HG03064 (cell line): ENCODE results near the gene GABRA5.
"Not testable (repeated sequence)": the region's sequence is repeated elsewhere in the genome, so short reads cannot be mapped to it uniquely, and the experiment has no call there.

ENCODE experiments used
- ATAC-seq: cut with Tn5 transposase; IDR thresholded peaks from one replicate; pipeline ENCODE4 v1.9.1; 2021; ENCODE audit warnings: low read depth; ENCODE audit not compliant: unreplicated experiment

GABRA5 gene

DNA sequence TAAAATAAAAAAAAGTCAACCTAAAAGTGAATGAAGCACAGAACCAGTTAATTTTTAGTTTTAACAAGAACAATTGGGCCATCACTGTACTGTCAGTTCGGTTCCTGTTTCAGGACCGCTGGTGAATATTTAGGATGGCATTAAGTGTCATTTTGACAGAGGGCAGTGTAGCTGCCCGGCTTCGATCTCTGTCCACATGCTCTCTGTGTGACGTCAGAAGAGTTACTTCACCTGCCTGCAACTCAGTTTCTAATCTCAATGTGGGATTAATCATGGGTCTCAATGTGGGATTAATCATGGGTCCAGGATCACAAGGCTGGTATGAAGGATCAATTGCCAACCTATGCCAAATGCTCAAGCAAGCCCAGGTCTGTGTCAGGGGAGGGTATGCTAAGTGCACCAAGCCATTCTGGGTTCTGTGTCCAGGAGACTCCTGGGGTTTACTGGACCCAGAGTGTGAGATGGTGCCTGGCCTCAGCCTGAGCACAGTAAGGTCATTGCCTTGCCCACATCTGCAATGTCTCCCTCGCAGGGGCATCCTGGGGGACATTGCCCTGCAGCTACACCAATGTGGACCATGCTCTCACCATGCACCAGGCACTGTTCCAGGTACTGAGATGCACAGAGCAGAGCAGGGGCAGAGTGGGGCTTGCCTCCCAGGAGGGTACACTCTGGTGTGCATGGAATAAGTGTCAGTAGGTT, 8.1 kb downstream of the GABRA5 start:
- ATAC-seq: no peak

DNA sequence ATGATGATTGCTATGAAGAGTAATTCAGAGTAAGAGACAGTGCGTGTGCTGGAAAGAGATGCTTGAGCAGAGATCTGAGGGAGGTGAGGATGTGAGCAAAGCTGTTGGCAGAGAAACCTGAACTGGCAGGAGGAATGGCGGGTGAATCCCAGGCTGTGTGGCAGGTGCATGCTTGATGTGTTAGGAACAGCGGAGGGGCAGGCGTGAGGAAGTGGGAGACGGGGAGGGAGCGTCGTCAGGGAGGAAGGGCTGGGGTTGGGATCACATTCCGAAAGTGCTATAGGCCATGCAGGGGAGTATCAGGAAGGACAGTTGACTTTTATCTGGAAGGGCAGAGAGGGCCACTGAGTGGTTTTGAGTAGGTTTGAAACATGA, 8.6 kb downstream of the GABRA5 start:
- ATAC-seq: no peak

DNA sequence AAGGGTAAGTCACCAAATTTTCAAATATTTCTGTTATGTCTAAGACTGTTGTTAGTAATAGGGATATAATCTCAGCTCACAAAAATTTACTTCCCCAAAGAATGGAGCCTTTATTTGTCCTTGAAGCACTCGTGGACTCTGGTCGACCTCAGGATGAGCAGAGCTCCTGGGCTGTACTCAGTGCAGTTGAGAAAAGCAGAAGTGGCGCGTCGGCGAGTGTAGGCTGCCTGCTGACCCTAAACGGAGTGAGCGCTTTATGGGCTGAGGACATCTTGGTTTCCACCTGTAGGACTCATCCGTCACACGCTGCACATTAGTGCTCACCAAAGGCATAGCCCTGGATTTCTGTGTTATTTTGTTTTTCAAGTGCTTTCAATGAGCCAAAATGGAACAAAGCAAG, 11.0 kb downstream of the GABRA5 start:
- no peak for ATAC-seq

DNA sequence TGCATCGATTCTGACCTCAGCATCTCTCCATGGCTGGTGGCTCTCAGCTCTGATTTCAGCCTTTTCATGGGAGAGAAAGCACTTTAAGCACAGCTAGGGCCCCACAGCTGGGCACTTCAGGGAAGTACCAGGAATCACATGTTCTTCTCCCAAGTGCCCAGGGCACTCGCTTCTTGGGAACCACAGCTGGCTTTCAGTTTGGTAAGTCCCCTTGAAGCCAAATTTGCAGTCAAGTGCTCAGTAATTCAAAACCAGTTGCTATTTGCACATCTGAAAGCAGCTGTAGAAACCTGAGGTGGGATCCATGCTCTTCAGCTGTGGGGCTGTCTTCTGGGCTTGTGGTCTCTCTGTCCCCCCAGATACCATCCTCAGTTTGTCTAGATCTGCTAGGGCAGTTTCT, 12.8 kb downstream of the GABRA5 start:
- ATAC-seq: no peak

DNA sequence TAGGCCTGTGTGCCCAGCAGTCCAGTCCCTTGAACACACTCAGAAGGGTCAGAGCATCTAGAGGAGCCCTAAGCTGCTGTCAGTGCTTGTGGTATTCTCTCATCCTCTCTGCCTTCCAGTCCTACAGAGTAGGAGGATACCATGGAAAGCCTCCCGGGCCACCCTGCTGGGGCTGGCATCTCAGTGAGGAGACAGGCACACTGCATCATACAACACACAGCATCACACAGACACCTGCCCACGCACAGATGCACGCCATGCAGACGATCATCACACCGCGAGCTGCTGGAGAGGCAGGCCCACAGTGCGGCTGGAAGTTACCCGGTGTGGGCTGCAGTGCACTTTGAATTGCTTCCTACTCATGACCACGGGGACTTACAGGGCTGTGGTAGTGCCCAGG, 15.2 kb downstream of the GABRA5 start:
- no peak for ATAC-seq

DNA sequence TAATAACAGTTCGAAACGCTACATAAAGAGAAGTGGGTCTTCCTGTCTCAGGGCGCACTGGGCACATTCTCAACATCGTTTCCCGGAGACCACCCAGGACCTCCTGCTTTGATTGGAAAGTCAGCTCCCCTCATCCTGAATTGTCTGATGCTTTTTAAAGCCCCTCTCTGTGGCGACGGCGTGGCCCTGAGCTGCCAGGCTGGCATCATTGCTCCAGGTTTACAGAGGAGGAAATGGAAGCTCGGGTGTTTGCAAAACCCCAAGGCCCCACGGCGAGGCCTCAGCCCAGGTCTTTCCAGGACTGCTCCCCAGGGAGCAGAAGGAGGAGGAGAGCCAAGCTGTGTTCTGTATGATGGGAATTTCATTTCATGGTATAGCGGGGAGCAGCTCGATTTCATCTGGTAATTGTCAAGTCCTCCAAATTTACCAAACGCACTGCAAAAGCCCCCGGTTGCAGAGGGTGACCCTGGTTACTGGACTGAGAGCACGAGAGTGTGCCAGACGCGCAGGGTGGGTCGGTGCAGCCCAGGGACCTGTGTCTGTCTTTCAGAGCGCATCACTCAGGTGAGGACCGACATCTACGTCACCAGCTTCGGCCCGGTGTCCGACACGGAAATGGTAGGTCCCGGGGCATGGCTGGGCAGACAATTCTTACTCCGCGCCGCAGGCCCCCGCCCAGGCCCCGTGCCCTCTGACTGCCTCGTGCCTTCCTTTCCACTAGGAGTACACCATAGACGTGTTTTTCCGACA, 15.9 kb downstream of the GABRA5 start:
- no peak for ATAC-seq

DNA sequence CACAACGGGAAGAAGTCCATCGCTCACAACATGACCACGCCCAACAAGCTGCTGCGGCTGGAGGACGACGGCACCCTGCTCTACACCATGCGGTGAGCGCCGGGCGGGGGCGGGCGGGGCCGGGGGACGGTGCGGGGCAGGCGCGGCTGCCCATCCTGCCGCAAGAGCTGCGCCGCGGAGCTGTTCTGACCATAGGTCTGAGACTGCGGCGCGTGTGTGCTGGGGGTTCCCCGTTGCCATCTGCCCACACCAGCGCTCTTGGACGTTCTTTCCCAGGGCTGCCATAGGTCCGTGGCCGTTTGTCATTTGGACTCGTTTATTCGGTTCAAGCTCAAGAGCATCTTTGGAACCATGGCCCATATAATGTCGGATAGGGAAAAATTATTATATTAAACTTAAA, 16.6 kb downstream of the GABRA5 start:
- no peak for ATAC-seq

DNA sequence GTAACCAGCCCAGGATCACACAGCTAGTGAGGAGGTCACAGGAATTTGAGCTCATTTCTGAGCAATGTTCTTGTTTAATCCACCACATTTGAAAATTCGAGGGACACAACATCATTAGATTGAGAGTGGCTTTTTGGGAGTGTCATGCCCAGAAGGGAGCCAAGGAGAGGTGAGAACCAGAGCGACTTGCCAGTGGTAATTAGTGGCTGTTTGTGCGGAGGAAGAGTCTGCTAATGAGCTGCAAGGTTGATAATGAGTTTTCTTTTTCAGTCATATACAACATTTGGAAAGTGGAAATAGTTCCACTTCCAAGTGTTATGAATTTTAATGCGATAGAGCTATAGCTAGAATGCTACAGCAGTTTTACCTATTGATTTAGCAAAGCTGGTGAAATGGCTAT, 19.7 kb downstream of the GABRA5 start:
- no peak for ATAC-seq

DNA sequence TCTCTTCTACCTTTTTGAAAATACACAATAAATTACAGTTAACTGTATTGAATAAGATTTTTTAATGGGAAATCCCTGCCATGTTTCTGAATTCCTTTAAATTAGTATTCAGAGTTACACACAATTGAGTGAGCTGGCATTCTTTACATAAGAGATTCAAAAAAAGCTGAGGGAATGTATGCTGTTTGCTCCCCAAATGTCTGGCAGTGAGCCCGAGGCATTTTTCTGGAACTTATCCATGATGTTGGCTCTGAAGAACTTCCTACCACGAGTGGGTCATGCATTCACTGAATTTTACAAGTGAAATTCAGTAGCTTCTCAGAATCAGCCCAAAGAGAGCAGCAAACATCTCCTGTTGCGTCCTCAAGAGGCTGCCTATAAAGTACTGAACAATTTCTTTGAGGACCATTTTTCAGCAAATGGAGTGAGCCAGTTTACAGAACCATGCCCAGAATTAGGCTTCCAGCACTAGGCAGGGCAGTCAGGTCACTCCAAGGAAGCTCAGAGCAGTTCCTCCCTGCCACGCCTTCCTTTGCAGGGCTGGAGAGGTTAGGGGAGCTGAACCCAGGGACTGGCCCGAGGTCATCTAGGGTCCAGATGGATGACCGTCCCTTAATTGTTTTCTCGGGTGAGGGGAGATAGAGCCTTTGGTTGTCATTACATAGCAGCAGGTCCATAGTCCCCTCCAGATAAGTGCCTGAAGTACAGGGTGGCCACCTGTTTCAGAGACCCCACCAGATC, 21.2 kb downstream of the GABRA5 start:
- no peak for ATAC-seq

DNA sequence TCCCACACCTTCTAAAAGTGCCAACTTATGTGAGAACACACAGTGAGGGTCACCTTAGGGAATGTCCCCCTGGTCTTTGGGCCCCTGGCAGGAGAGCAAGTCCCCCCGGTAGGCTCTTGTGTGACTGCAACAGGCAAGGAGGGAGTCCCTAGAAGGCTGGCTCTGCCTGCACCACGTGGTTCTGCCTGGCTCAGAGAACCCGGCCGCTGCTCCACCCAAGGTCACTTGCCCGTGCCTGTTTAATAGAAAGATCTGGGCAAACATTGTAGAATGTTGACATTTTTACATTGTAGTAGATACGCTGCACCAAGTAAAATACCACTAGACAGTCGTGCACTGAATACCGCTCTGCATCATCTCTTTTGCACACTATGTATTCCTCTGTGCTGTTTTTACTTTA, 21.9 kb downstream of the GABRA5 start:
- ATAC-seq: no peak

DNA sequence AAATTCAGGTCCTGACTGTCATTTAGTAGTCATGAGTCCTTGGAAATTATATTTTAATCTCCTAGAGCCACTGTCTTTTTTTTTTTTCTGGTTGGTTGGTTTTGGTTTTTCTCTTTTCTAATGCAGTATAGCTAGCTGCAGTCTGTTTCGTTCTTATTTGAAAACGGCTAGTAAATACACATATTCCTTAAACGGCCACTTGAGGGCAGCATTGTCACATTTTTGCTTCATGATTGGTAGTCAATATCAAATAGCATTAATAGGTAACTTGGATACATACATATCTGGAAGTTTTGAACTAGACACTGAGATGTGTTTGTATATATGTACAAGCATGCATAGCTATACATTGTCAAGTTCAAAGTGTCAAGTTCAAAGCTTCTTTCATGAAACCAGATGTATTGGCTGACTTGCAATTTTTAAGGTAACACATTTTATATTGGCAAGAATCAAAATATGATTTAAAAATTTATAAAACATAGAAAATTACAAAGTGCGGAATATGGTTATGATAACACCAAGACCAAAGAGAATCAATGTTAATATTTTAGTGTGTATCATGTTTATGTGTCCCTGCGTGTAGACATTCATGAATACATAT, 22.5 kb downstream of the GABRA5 start:
- ATAC-seq: no peak

DNA sequence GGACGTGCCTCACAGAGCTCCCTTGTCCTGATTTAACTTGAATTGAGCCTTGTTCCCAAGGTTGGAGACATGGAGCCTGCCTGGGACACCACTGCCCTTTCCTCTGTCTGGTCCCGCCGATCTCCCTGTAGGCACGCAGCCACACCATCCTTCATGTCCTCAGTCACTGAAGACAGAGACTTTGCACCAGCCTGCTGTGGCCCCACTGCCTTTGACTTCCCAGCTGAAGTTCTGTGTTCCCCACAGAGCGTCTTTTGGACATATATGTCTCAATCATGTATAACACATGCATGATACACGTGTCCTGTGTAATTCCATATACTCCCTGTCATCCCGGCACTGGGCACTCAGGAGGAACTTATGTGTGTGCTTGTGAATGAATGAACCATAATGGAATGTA, 23.6 kb downstream of the GABRA5 start:
- no peak for ATAC-seq

DNA sequence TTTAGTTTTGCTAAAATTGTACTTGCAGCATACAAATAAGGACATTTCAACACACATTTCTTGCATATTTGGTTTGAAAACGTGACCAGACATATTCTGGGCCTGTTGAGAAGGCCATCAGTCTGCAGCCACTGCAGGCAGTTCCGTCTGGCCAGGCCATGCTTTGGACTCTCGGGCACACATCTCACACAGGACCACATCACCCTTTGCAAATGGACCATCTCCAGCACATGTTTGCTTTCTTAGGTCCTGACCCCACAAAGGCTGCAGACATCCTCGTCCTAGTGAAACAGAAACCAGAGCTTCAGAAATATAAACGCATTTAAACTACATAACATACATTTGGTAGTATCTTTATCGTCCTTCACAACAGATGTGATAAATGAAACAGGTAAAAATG, 24.1 kb downstream of the GABRA5 start:
- no peak for ATAC-seq

DNA sequence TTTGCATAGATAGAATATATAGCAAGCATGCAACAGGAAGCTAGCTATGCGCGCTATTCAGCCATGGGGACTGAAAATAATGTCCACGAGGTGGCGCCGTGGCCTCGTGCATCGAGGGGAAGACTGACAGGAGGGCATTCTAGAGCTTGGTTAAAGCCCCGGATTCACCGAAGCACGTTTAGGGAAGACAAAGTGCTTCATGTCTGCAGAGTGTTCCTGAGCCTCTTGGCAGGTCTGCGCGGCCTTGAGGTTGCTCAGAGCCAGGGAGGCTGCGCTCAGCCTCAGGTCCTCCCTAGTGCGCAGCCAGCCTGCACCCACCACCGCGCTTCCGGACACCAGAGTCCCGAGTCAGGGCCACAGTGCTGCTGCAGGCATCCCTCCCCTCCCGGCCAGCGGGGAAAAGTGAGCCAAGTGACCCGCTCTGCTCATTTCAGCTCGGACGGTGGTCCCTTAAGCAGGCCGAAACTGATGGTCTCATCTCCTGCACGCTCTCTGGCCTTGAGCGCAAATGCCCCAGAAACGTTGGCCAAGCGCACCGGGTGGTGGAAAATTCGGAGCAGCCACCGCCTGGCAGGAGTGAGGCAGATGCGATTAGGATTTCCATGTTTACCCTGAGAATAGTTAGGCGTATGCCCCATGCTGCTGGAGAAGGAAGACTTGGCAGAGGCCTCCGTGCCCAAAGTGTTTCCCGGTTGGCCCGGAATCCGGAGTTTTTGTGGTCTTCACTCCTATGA, 24.8 kb downstream of the GABRA5 start:
- no peak for ATAC-seq

DNA sequence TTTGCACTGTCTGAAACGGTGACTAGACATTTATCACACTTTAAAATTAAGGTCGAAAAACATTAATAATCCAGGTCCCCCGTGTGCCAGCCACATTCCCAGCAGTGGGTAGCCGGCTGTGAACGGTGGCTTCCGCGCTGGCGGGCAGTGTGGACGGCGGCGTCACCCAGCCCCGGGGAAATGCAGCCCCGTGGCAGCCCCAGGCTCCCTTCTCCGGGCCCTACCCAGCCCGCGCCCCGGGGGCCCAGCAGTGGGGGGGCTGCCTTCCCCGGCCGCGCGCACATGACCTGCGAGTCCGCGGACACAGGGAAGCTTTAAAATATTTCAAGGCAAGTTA, 25.3 kb downstream of the GABRA5 start:
- no peak for ATAC-seq

DNA sequence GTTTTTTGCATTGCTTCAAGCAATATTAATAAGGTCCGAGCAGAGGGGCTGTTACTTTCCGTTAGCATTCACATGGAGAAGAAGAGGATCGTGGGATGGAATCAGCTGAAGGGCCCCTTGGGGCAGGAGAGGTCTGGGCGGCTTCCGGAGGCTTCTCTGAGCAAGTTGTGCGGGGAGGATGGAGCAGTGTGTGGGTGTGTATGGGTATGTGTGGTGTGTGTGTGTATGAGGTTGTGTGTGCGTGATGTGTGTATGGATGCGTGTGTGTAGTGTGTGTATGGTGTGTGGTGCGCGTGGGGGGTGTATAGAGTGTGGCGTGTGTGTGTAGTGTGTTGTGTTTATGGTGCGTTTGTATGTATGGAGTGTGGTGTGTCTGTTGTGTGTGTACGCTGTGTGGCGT, 25.8 kb downstream of the GABRA5 start:
- ATAC-seq: no peak

DNA sequence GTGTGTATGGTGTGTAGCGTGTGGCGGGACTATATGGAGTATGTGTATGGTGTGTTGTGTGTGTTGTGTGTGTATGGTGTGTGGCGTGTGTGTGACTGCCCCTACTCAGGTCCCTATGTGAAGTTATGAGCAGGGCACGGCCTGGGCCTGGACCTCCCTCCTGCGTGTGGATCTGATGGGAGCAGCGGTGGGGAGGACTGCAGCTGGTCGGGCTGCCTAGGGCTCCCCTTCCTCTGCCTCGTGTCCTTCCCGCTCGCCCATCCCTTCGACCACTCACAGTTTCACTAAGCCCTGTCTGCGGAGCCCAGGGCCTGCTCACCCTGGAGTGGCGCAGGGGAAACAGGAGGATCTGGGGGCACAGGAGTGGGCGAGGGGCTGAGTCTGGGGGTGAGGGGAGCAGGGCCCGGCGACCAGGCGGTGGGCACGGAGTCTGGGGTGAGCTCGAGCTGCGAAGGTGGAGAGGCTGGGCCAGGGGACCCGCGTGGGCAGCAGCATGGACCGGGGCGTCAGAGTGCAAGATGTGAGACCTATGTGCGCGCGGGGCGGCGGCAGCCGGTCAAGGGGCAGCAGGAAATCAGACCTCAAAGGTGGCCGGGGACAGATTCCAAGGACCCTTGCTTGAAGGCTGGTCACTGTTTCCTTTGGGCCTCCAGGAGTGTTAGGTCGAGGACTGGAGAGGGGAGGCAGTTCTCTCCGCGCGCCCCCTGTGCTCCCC, 26.6 kb downstream of the GABRA5 start:
- ATAC-seq: no peak

DNA sequence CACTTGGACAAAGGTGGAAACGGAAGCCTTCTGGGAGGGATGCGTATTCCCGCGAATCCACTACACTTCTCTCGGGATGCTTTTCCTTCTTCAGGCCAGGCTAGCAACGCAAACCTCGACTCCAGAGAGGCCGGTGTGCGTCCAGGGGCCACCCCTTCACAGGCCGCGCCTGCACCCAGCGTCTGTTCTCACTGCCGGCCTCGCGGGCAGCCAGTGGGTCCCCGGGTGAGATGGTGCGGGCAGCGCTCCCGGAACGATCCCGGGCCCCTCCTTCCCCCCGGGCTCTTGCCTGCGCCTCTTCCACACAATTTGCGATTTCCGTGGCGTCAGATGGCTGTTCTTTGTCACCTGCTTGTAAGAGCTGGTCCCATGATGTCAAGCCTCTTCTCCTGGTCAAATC, 27.3 kb downstream of the GABRA5 start:
- no peak for ATAC-seq

DNA sequence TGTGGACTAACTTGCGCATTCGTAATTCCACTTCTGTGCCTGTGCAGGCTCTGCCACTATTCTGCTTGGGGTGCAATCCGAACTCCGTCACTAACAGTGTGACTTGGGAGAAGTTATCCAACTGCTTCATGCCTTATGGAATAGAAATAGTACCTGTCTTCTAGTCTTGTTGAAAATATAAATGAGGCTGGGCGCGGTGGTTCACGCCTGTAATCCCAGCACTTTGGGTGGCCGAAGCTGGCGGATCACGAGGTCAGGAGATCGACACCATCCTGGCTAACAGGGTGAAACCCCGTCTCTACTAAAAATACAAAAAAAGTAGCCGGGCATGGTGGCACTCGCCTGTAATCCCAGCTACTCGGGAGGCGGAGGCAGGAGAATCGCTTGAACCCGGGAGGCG, 28.5 kb downstream of the GABRA5 start:
- not testable (repeated sequence) for ATAC-seq

DNA sequence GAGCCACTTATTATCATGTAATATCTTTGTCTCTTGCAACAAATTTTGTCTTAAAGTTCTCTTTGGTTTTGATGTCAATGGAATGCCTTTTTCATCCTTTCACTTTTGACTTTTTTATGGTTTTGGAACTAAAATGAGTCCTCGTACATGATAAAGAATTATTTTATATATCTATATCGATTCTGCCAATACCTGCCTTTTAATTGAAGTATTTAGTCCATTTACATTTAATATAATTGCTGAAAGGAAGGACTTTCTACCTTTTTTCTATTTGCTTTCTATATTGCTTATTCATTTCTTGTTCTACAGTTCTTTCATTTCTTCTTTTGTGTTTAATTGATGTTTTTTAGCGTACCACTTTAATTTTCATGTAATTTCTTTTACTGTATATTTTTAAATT, 32.8 kb downstream of the GABRA5 start:
- ATAC-seq: no peak
